Urinary bladder (tissue), 4 donors: Measurements from ENCODE around the gene PACSIN3. TPM values are rescaled to one million over a fixed set of nuclear protein-coding genes. Genes with fewer than 3 reads are reported as not detected.

Experiments used
- DNase-seq: peaks from one replicate; pipeline ENCODE4 v3.0.0-alpha.2; 2015; ENCODE audit errors: extremely low spot score
- H3K27ac ChIP-seq: one replicate; pipeline ENCODE4 v1.5.1; 2013; ENCODE audit warnings: low read depth, mild to moderate bottlenecking, moderate library complexity
- H3K36me3 ChIP-seq: one replicate; pipeline ENCODE4 v1.6.1; 2013; ENCODE audit warnings: mild to moderate bottlenecking, moderate library complexity; ENCODE audit not compliant: insufficient read depth
- H3K4me1 ChIP-seq: one replicate; pipeline ENCODE4 v1.6.1; 2013; ENCODE audit warnings: mild to moderate bottlenecking, moderate library complexity; ENCODE audit not compliant: insufficient read depth
- H3K4me3 ChIP-seq: one replicate; pipeline ENCODE4 v1.5.1; 2013; ENCODE audit warnings: low read depth, low read length
- WGBS: extraction: QIAGEN DNeasy Blood & Tissue Kit; methylation state at CpG from one replicate; pipeline ENCODE4 v1.1.7; 2013; 5-methylcytosine and 5-hydroxymethylcytosine counted together
- polyA plus RNA-seq: library from polyadenylated mRNA; stranded (reverse); fragments of 200-250 nt; gene quantifications from one replicate; pipeline ENCODE4 v1.2.3, GENCODE V29; 2013
- total RNA-seq: library from RNA; depleted of rRNA; stranded (reverse); fragments of >200 nt; gene quantifications from one replicate; pipeline ENCODE4 v1.2.3, GENCODE V29; 2014
- donor health status: healthy with polysubstance abuse.
- donor health status: healthy.

Gene PACSIN3
- total and polyA plus RNA-seq, 2 donors = 14.9 to 33.9 TPM

- Histone ChIP-seq H3K27ac (no peak overlapping the region), H3K36me3 (no peaks in the 10 kb centered on the region), H3K4me3 (peak overlapping the region; percentile 70), H3K4me1 (no peaks in the 10 kb centered on the region)
- WGBS = 3% methylated on average over 50 of the region's 50 CpGs
- DNase-seq = no peak
Observed at GRCh38 chr11:47185305-47186075, 744 bp downstream of the PACSIN3 start.

DNA sequence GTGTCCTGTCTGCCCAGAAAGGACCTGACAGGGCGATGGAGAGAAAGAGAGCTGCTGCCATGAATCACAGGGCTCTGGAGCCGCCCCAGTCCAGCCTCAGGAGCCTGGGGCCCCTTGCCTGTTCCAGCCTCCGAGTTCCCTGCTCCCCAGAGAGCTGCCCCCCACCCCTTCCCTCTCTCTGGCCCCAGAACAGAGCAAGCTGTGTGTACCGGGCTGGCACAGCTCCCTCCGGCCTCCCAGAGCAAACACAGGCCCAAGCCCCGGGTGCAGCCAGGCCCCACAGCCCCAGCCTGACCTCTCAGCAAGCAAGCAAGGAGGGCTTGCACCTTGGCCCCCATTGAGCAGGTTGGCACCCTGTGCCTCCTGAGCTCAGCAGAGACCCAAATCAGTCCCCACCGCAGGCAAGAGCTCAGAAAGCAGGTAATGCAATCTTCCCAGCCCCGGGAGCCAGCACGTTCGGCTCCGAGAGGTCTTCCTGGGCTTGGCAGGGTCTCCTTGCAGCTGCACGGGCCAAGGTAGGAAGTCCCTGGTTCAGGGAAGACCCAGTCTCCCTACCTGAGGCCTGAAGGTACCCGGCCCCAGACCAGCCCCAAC lies 1.4 kb downstream of the PACSIN3 start:
- WGBS = 34% methylated on average over 13 of the region's 13 CpGs
- peak overlapping the region; percentile 70 for H3K4me3 ChIP-seq
- no peak overlapping the region for H3K27ac ChIP-seq
- DNase-seq = no peak
- no peaks in the 10 kb centered on the region for H3K36me3 ChIP-seq
- no peaks in the 10 kb centered on the region for H3K4me1 ChIP-seq

- H3K4me1 ChIP-seq = no peaks in the 10 kb centered on the region
Observed at GRCh38 chr11:47183969-47184368, 2.3 kb downstream of the PACSIN3 start.

GRCh38 chr11:47183031-47183856 lies 3.0 kb downstream of the PACSIN3 start:
- Histone ChIP-seq H3K27ac (no peak overlapping the region), H3K4me1 (no peaks in the 10 kb centered on the region), H3K36me3 (no peaks in the 10 kb centered on the region), H3K4me3 (no peak overlapping the region)
- DNase-seq = no peak
- WGBS = 89% methylated on average over 25 of the region's 25 CpGs

More at GRCh38 chr11:47183969-47184368, 2.3 kb downstream of the PACSIN3 start:
- Histone ChIP-seq H3K27ac (no peak overlapping the region), H3K36me3 (no peaks in the 10 kb centered on the region), H3K4me3 (no peak overlapping the region)
- DNase-seq = no peak
- WGBS = 95% methylated on average over 7 of the region's 7 CpGs

DNA sequence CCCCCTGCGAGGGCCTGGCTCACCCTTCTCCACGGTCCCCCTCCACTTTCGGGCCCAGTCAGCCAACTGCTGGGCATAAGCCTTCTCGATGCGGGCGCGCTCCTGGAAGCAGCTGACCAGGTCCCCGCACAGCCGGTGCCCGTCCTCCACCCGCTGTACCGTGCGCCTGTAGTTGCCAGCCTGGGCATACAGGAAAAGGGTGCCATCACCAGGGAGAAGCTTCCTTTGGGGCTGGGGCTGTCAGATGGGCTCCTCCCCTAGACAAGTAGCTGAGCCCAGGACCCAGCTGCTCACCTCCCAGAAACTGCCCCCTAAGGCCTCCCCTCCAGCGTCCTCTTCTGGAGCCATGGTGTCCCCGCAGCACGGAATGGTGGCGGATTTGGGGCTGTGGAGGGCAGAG lies 3.9 kb downstream of the PACSIN3 start:
- WGBS = 95% methylated on average over 17 of the region's 17 CpGs
- H3K4me3 ChIP-seq = no peak overlapping the region
- H3K36me3 ChIP-seq = no peaks in the 10 kb centered on the region
- no peak overlapping the region for H3K27ac ChIP-seq
- DNase-seq = no peak
- no peaks in the 10 kb centered on the region for H3K4me1 ChIP-seq

- WGBS = 91% methylated on average over 6 of the region's 6 CpGs
- no peak for DNase-seq
- no peak overlapping the region for H3K4me3 ChIP-seq
- no peaks in the 10 kb centered on the region for H3K4me1 ChIP-seq
- H3K27ac ChIP-seq = no peak overlapping the region
- no peaks in the 10 kb centered on the region for H3K36me3 ChIP-seq
Observed at GRCh38 chr11:47181271-47181670, 5.0 kb downstream of the PACSIN3 start.

DNA sequence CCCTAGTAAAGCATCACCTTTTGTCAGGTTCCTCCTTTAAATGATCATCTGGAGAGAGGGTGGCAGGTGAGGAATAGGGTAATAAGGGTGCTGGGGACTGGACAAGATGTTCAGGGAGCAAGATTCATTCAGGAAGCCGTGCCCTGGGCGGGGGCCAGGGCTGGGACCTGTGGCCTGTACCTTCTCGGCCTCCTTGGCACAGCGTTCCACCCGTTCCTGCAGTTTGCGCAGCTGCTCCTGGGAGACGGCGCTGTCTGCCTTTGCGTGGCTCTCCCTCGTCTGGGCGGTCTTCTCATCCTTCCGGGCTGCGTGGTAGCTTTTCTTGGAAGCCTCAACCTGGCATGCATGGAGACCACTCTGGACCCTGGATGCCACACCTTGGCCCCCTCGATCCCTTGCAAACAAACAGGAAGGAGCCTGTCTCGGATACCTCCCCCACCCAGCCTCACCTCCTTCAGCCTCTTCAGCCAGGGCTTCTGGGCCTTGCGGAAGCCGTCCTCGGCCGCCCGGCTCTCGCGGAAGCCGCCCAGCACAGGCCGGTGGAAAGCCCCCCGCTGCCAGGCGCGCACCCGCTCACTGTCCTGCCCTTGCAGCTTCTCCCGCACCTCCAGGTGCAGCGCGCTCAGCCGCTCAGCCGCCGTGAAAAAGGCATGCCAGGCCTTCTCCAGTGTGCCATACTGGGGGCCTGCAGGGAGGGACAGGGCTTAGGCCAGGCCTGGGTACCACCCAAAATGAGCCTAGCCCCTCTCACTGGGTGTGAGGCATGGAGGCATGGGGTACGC lies 6.0 kb downstream of the PACSIN3 start:
- Histone ChIP-seq H3K4me3 (no peak overlapping the region), H3K27ac (no peak overlapping the region), H3K4me1 (no peaks in the 10 kb centered on the region), H3K36me3 (no peaks in the 10 kb centered on the region)
- no peak for DNase-seq
- WGBS = 94% methylated on average over 35 of the region's 35 CpGs

DNA sequence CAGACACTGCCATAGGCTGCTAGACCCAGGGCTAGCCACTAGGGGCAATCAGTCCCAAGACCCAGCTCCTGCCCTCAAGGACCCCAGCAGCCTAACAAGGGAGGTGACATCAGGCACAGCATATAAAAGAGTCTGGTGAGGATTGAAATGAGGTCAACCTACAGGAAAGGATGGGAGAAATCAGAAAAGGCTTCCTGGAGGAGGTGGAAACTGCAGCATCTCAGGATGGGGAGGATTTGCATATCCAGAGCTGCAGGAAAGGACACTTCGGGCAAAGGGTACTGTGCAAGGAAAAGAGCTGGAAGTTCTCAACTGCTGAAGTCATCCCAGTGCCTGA lies 6.6 kb downstream of the PACSIN3 start:
- WGBS = 98% methylated on average over 1 of the region's 1 CpG
- Histone ChIP-seq H3K27ac (no peak overlapping the region), H3K4me3 (no peak overlapping the region), H3K36me3 (no peaks in the 10 kb centered on the region), H3K4me1 (no peaks in the 10 kb centered on the region)
- DNase-seq = no peak

- no peak overlapping the region for H3K27ac ChIP-seq
- no peaks in the 10 kb centered on the region for H3K36me3 ChIP-seq
- H3K4me3 ChIP-seq = no peak overlapping the region
- H3K4me1 ChIP-seq = no peaks in the 10 kb centered on the region
- no peak for DNase-seq
- whole genome bisulfite sequencing = 93% methylated on average over 23 of the region's 23 CpGs
Observed at GRCh38 chr11:47178737-47179654, 7.2 kb downstream of the PACSIN3 start.

- H3K4me1 ChIP-seq = no peaks in the 10 kb centered on the region
- WGBS = 91% methylated on average over 11 of the region's 11 CpGs
- H3K36me3 ChIP-seq = peaks cover 2% of the 10 kb centered on the region
- H3K4me3 ChIP-seq = no peak overlapping the region
- no peak for DNase-seq
- H3K27ac ChIP-seq = no peak overlapping the region
Observed at GRCh38 chr11:47178316-47178715, 7.9 kb downstream of the PACSIN3 start.

- Histone ChIP-seq H3K4me1 (no peaks in the 10 kb centered on the region), H3K36me3 (peaks cover 2% of the 10 kb centered on the region), H3K4me3 (no peak overlapping the region)
Observed at GRCh38 chr11:47177846-47178245, 8.4 kb downstream of the PACSIN3 start.

DNA sequence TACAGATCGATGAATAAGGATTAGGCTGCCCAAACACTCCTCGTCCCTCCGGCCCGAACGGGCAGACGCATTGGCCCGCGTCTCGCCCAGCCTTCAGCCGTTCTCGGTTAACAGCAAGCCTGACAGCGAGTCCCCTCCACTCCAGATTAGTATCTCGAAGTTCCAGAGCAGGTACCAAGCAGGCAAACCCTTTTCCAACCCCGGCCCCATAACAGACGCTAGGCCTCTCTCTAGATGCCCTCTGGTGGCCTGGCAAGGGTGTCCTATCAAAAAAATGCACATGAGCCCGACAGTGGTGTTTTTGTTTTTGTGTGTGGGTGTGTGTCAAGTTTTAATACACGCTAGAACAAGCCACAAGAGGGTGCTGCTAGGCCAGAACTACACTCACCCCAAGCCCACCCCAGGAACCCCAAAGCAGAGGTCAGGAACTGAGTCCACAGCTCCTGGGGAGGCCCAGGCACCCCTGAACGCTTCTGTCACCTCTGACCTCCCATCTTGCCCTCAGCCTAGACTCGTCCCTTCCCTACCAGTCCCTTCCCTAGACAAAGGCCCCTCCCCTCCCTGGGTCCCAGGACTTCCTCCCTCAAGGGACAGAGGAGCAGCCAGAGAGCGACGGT lies 8.9 kb downstream of the PACSIN3 start:
- WGBS = 4% methylated on average over 21 of the region's 21 CpGs
- Histone ChIP-seq H3K27ac (peak overlapping the region; percentile 97), H3K4me3 (peak overlapping the region; percentile 49), H3K4me1 (no peaks in the 10 kb centered on the region), H3K36me3 (peaks cover 2% of the 10 kb centered on the region)
- peak; percentile 74 for DNase-seq

More at GRCh38 chr11:47177846-47178245, 8.4 kb downstream of the PACSIN3 start:
- peak overlapping the region; percentile 97 for H3K27ac ChIP-seq
- 62% methylated on average over 6 of the region's 6 CpGs for WGBS
- no peak for DNase-seq
